ENCODE measurements around the gene TSPAN15.

Gene TSPAN15

DNA sequence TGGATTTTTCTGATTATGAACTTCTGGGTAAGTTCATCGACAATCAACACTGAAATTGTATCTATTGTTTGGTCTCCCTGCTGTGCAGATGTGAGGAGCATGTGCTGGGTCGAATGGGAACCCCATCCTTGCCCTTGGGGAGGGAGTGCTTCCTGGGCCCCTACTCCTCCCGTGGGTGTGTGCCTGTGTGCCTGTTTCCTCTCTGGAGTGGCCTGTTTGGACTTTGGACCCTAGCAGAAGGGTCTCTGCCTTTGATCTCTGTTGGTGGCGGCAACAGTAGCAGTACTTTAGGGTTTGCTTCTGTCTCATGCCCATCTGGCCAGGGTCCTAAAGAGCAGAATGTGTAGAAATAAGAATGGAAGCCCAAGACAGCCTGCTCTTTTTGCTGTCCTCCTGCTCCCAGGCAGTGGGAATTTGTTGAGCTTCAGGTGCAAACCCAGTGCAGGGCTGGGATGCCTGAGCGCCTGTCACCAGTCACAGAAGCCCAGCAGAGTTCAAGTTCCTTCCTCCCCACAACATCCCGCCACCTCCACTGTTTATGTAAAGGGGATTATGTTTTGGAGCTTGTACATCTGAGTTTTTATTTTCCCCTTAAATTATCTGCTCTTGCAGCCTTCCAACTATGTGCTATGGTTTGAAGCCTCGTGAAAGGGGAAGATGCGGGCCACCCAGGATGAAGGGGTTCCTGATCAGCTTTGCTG is 33.1 kb upstream of the TSPAN15 start:
- no peak for FAIRE-seq

- no peak for FAIRE-seq
These were observed 32.0 kb upstream of the TSPAN15 start for GRCh38 chr10:69419096-69419743.

DNA sequence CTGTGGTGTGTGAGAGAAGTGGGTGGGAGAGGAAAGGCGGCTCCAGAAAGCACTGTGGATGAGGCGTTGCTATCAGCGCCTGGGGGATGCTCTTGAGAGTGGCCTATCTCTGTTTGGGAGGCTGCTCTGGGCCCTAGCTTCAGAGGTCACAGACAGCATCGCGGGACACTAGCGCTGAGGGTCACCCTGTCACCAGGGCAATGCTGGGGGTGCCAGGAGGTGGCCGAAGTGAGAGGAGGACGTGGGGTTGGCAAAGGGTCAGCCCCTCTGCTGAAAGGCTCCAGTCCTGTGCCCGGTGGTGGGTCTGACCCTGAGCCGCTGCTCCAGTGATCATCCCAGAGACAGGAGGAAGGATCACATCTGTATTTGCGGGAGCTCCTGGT is 31.5 kb upstream of the TSPAN15 start:
- no peak for FAIRE-seq

GRCh38 chr10:69421611-69422308 is 29.5 kb upstream of the TSPAN15 start:
- no peak for FAIRE-seq

DNA sequence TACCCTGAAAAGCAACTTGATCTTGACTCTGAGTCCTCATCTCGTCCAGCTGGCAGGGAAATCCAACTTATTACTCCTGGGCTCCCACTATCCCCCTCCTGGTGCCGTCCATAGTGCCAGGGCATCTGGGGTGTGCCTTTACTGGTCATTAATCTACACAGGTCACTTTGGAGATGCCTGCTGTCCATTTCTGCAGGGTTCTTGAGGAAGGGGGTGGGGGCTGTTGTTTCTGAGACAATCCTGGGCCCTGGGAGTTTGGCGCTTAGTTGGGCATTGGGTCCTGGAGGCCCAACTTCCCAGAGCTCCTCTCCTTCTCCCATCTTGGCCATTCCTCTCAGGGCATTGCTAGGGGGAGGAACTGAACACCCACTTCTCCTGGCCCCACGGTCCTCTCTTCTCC is 28.6 kb upstream of the TSPAN15 start:
- FAIRE-seq: no peak

GRCh38 chr10:69425041-69425440 is 26.2 kb upstream of the TSPAN15 start:
- FAIRE-seq: no peak

GRCh38 chr10:69425511-69426298 is 25.6 kb upstream of the TSPAN15 start:
- no peak for FAIRE-seq

GRCh38 chr10:69426376-69426727 is 24.9 kb upstream of the TSPAN15 start:
- FAIRE-seq: no peak

- no peak for FAIRE-seq
These were observed 23.1 kb upstream of the TSPAN15 start for GRCh38 chr10:69428165-69428564.

DNA sequence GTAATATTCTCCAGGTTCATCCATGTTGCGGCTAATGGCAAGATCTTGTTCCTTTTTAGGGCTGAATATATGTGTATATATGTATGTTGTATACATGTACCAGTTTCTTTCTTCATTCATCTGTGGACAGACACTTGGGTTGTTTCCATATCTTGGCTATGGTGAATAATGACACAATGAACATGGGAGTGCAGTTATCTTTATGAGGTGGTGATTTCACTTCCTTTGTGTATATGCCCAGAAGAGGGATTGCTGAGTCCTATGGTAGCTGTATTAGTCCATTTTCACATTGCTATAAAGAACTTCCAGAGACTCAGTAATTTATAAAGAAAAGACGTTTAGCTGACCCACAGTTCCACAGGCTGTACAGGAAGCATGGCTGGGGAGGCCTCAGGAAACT is 17.1 kb upstream of the TSPAN15 start:
- no peak for FAIRE-seq

DNA sequence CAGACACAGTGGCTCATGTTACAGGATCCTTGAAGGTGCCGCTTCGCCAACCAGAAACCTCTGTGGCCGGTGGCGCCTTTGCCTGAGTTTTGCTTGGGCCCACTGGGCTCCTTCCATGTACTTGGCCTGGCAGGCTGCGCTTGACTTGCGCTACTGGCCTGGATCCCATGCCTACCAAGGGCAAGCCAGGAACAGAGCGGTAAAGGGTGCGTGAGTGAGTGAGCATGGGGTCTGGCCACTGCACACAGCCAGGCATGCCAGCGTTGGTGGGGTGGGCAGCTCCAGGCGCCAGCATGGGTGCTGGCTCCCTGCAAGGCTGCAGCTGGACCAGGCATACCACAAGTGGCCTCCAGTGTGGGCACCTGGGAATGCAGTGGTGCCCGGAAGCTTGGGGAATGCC is 16.3 kb upstream of the TSPAN15 start:
- no peak for FAIRE-seq

GRCh38 chr10:69435966-69436520 is 15.2 kb upstream of the TSPAN15 start:
- no peak for FAIRE-seq

GRCh38 chr10:69437321-69438259 is 13.7 kb upstream of the TSPAN15 start:
- FAIRE-seq: no peak

DNA sequence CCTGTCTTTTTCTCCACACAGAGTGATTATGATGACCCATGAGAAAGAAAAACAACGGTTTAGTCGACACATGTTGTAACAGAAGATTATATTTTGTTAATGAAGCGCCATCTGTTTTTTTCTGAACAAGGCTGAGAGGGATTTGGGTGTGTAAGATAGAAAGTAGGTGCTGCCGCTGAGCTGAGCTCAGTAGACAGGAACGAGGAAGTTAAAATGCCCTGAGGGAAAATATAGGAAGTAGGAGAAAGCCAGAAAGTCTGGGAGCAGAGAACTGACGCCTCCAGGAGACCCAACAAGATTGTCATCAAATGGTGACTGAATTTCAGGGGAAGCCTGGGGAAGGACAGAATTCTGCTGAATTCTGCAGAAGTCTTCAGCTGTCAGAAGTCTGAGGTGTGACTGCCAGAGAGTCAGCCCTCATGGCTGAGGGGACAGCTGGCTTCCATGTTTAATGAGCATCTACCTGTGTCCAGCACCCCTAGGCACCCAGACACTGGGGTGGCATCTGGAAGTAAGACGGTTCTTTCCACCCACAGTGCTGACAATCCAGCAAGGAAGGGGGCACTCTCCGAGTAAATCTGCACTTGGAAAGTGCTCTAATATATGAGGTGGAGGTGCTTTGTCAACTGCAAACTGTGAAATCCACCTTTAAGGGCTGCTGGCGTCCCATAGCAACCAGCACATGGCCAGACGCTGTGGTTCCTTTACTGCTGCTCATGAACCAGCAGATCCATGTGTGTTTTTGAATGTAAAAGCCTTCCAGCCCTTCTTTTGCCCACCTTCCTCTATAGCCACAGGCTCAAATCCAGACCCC is 12.5 kb upstream of the TSPAN15 start:
- no peak for FAIRE-seq

- FAIRE-seq: no peak
These were observed 11.9 kb upstream of the TSPAN15 start for GRCh38 chr10:69439350-69439739.

GRCh38 chr10:69439813-69440506 is 11.3 kb upstream of the TSPAN15 start:
- no peak for FAIRE-seq

- no peak for FAIRE-seq
These were observed 7.9 kb upstream of the TSPAN15 start for GRCh38 chr10:69443354-69443753.

DNA sequence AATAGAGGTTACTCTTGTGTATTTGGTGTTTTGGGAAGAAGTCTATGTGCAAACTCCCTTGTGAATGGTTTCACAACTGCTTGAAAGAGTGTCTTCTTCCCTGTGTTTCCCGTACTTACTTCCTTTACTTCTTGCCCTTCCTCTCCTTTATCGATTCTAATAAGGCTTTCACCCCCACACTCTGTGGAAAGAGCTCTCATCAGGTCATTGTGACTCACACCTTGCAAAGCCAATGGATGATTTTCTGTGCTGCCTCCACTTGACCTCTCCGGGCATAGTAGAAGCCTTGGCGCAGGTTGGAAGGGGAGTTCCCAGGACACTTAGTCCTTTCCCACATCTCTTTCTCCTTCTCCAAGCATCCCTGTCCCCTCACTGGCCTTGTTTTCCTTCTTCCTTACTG is 6.2 kb upstream of the TSPAN15 start:
- FAIRE-seq: no peak

DNA sequence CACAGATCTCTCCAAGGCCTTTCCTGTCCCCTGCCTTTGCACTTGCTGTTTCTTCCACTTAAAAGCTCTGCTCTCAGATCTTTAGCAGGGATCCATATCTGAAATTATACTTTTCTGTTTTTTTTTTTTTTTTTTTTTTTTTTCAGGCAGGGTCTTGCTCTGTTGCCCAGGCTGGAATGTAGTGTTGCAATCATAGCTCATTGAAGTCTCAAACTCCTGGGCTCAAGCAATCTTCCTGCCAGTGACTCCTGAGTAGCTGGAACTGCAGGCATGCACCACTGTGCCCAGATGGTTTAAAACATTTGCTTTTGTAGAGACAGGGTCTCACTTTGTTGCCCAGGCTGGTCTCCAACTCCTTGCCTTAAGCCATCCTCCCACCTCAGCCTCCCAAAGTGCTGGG is 5.0 kb upstream of the TSPAN15 start:
- FAIRE-seq: no peak

- FAIRE-seq: no peak
These were observed 4.6 kb upstream of the TSPAN15 start for GRCh38 chr10:69446650-69447151.

All from colon (tissue), 2 donors.